Coronary artery (tissue), 2 donors: ENCODE results near the gene RPE.

Experiments
- DNase-seq: peaks from one replicate; pipeline ENCODE4 v3.0.0-alpha.2; 2017; ENCODE audit warnings: low spot score
- H3K27ac ChIP-seq, 2 donors: fragments of 200-600 bp; sonication (generic); one replicate each; pipeline ENCODE4 v1.5.1; 2016 to 2019
- H3K4me3 ChIP-seq: fragments of 200-600 bp; sonication (generic); 2 replicates; pipeline ENCODE4 v1.5.1; 2016; ENCODE audit warnings: mild to moderate bottlenecking, moderate library complexity
- TF ChIP-seq, protein P1 (sequence below): fragments of 200-600 bp; sonication (generic); IDR thresholded peaks from one replicate; pipeline ENCODE4 v1.5.1; 2019; ENCODE audit warnings: antibody characterized with exemption

RPE gene

DNA sequence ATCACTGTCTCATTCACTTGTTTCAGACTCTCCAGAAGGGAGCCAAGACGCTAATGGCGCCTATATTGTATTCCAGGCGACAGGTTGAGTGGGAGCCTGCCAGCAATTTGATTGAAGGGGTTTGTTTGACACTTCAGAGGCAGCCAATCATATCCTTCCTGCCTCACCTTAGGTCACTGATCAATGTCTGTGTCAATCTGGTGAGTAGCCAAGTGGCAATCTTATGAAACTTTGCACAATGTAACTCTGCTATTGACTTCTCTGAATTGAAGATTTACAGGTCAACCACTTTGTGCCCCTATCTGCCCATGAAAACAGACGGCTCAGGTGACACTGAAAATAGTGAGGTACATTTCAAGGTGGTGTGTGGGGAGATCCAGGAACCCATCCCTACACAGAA lies 32.7 kb upstream of the RPE start:
- H3K4me3 ChIP-seq, result no peak overlapping the region
- DNase-seq, result no peak
- H3K27ac ChIP-seq, result no peak overlapping the region
- TF ChIP-seq, protein P1, sequence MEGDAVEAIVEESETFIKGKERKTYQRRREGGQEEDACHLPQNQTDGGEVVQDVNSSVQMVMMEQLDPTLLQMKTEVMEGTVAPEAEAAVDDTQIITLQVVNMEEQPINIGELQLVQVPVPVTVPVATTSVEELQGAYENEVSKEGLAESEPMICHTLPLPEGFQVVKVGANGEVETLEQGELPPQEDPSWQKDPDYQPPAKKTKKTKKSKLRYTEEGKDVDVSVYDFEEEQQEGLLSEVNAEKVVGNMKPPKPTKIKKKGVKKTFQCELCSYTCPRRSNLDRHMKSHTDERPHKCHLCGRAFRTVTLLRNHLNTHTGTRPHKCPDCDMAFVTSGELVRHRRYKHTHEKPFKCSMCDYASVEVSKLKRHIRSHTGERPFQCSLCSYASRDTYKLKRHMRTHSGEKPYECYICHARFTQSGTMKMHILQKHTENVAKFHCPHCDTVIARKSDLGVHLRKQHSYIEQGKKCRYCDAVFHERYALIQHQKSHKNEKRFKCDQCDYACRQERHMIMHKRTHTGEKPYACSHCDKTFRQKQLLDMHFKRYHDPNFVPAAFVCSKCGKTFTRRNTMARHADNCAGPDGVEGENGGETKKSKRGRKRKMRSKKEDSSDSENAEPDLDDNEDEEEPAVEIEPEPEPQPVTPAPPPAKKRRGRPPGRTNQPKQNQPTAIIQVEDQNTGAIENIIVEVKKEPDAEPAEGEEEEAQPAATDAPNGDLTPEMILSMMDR, result no peak

DNA sequence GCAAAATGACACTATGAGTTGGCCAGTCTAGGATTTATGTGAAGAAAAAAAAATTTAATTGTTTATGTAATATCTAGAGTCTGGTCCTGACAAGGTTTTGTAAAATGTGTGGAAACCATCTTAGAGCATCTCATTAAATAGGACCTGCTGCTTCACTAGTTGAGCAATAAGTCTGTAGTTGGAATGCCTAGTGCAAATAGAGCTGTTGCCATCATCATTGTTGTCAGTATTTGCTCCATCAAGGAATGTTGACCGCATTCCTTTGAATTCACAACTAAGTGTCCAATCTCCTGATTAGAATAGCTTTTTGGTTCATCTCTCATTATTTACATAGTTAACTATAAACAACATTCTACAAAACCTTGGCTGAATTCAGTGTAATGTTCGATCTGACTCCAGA lies 32.2 kb upstream of the RPE start:
- no peak overlapping the region for H3K4me3 ChIP-seq
- no peak overlapping the region for H3K27ac ChIP-seq
- no peak for DNase-seq
- TF ChIP-seq, protein P1, result no peak

DNA sequence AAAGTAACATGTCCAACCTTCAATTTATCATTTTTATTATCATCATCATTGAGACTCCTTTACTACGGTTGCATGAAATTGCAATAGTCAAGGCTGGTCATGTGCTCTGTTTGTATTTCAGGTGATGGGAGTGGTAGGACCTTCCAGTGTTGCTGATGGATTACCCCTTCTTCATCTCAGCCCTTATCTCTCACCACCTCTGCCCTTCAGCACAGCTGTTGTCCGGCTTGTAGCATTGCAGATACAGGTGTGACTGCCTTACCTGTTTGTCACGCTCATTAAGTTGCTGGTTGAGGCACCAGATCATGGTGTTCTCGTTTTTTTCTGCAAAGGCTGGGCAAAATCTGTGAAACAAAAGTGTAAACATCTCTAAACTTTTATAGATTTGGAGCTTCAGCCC lies 31.7 kb upstream of the RPE start:
- Histone ChIP-seq H3K4me3 (no peak overlapping the region), H3K27ac (no peak overlapping the region)
- DNase-seq, result no peak
- TF ChIP-seq, protein P1, result no peak

DNA sequence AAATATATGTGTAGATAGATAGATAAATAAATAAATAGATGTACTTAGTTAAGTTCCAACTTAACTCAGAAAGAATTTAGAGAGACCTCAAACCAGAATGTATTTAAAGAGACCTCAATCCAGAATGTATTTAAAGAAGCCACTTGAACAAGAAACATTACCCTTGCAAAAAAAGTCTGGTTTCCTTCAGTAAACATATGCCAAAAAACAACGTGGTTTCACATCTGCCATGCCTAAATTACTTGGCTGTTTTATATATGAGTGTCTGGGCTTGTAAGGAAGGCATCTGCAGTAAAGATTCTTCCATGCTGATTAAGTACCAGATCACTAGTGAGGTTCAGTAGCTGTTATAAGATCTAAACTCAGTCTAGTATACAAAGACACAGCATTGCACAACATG lies 29.1 kb upstream of the RPE start:
- H3K4me3 ChIP-seq, result no peak overlapping the region
- no peak for DNase-seq
- TF ChIP-seq, protein P1, result no peak
- no peak overlapping the region for H3K27ac ChIP-seq

DNA sequence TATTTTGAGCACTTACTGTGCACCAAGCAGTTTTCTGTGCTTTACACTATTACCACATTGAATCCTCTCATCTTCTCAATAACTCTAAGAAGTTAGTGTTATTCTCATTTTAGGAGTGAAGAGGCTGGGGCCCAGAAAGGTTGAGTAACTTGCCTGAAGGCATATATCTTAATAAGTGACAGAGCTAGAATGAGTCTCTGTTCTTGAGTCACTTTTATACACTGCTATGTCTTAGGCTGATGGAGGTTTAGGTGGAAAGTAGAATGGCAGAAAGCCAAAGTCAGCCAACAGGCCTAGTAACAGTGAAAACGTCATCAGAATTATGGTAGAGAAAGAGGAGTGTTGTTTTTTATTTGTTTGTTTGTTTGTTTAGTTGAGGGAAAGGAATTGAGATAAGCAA lies 27.9 kb upstream of the RPE start:
- TF ChIP-seq, protein P1, result no peak
- H3K4me3 ChIP-seq, result no peak overlapping the region
- no peak for DNase-seq

DNA sequence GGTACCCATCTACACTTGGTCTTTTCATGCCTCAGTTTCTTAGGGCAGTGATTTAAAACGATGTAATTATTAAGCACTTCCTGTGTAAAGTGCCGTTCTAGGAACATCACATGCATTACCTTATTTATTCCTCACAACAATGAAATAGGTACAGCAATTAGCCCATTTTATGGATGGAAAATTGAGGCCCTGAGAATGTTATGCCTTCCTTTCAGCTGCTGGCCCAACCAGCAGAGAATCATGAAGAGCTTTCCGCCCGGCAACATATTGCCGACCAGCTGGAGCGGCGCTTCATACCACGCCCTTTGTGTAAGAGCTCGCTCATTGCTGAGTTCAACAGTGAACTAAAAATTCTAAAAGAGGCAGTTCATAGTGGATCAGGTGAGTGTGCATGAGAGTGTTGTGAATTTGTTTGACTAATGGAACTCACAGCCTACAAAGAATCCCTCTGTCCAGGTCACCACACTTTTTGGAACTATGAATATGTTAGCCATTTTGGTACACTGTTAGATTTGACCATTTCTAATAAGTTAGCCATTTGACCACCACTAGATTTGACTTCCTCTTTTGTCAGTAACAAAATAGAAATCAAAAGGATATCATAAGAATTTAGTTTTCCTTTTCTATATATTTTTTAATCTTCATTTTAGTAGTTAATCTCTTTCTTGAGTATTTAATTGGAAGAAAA lies 25.6 kb upstream of the RPE start:
- no peak overlapping the region for H3K4me3 ChIP-seq
- no peak overlapping the region for H3K27ac ChIP-seq
- TF ChIP-seq, protein P1, result no peak
- no peak for DNase-seq

More for the DNA sequence above, 27.9 kb upstream of the RPE start:
- H3K27ac ChIP-seq, result no peak overlapping the region
